ENCODE data around the gene TFPI2.

Gene TFPI2

GRCh38 chr7:93883917-93884345 is 6.6 kb downstream of the TFPI2 start:
- Histone ChIP-seq H3K4me3 (ENCODE audit: low read depth, low read length) (no peak overlapping the region), H3K9me3 (no peaks in the 10 kb centered on the region), H3K4me1 (no peaks in the 10 kb centered on the region), H3K27me3 (peaks cover 11% of the 10 kb centered on the region), H3K36me3 (no peaks in the 10 kb centered on the region)
- TF ChIP-seq CTCF (IDR thresholded peaks at IDR 0.05; ENCODE audit: low read depth, low read length), result no peak
- no peak for DNase-seq

- Histone ChIP-seq H3K9me3 (no peaks in the 10 kb centered on the region), H3K36me3 (no peaks in the 10 kb centered on the region), H3K4me3 (ENCODE audit: low read depth, low read length) (no peak overlapping the region), H3K27me3 (0 out of 2 replicates have a peak, but pooled peaks cover 5% of the 10 kb centered on the region), H3K4me1 (no peaks in the 10 kb centered on the region)
- no peak for TF ChIP-seq CTCF (IDR thresholded peaks at IDR 0.05; ENCODE audit: low read depth, low read length)
- no peak for DNase-seq
These were observed 7.3 kb downstream of the TFPI2 start for GRCh38 chr7:93883078-93883916.

GRCh38 chr7:93882468-93882867 is 8.1 kb downstream of the TFPI2 start:
- no peak overlapping the region for H3K4me3 ChIP-seq (ENCODE audit: low read depth, low read length)
- no peaks in the 10 kb centered on the region for H3K4me1 ChIP-seq
- no peaks in the 10 kb centered on the region for H3K27me3 ChIP-seq
- no peak for TF ChIP-seq CTCF (IDR thresholded peaks at IDR 0.05; ENCODE audit: low read depth, low read length)
- H3K36me3 ChIP-seq, result no peaks in the 10 kb centered on the region
- H3K9me3 ChIP-seq, result no peaks in the 10 kb centered on the region
- no peak for DNase-seq

GRCh38 chr7:93879356-93879755 is 11.2 kb downstream of the TFPI2 start:
- H3K4me1 ChIP-seq, result no peaks in the 10 kb centered on the region
- no peaks in the 10 kb centered on the region for H3K36me3 ChIP-seq
- DNase-seq, result no peak
- no peaks in the 10 kb centered on the region for H3K9me3 ChIP-seq
- no peaks in the 10 kb centered on the region for H3K27me3 ChIP-seq
- no peak for TF ChIP-seq CTCF (IDR thresholded peaks at IDR 0.05; ENCODE audit: low read depth, low read length)
- H3K4me3 ChIP-seq (ENCODE audit: low read depth, low read length), result no peak overlapping the region

- no peaks in the 10 kb centered on the region for H3K36me3 ChIP-seq
- no peak for TF ChIP-seq CTCF (IDR thresholded peaks at IDR 0.05; ENCODE audit: low read depth, low read length)
- H3K4me3 ChIP-seq (ENCODE audit: low read depth, low read length), result no peak overlapping the region
- DNase-seq, result no peak
- H3K27me3 ChIP-seq, result no peaks in the 10 kb centered on the region
- no peaks in the 10 kb centered on the region for H3K4me1 ChIP-seq
- no peaks in the 10 kb centered on the region for H3K9me3 ChIP-seq
These were observed 12.8 kb downstream of the TFPI2 start for GRCh38 chr7:93877742-93878141.

- H3K9me3 ChIP-seq, result no peaks in the 10 kb centered on the region
- no peaks in the 10 kb centered on the region for H3K36me3 ChIP-seq
- H3K4me3 ChIP-seq (ENCODE audit: low read depth, low read length), result no peak overlapping the region
- no peak for TF ChIP-seq CTCF (IDR thresholded peaks at IDR 0.05; ENCODE audit: low read depth, low read length)
- DNase-seq, result no peak
- H3K27me3 ChIP-seq, result no peaks in the 10 kb centered on the region
- no peaks in the 10 kb centered on the region for H3K4me1 ChIP-seq
These were observed 16.5 kb downstream of the TFPI2 start for GRCh38 chr7:93873998-93874574.
